ENCODE data around the gene SYNE4. TPM values are rescaled to one million over a fixed set of nuclear protein-coding genes. Genes with fewer than 3 reads are reported as not detected.
A peak's percentile ranks its signal among the peaks of the same experiment; 100 is the strongest.

Gene SYNE4
- total and polyA plus RNA-seq, 2 donors (not counting 3 experiments of a cell fraction or from before 2014, with no cell fraction given), result 0.46 to 0.62 TPM

GRCh38 chr19:36054119-36054732 lies 45.6 kb upstream of the SYNE4 start, which contains the start of gene THAP8:
Gene THAP8, minus strand, starts transcription at chr19:36054285. Its CDS starts 68 bp downstream, at chr19:36054217.
- intact Hi-C loops (cut with micrococcal nuclease), result loop anchor here (1.0 kb wide), 8 partner anchors 16 to 296 kb away; partner anchors contain the start of genes ALKBH6, CLIP3, PROSER3 and SDHAF1
- H3K79me2 ChIP-seq (ENCODE audit: control insufficient read depth, insufficient read depth, low read length), result peaks cover 21% of the 10 kb centered on the region
- ChIA-PET CTCF (interaction anchor here (0.9 to 1.6 kb wide), 9 partner anchors 10 to 127 kb away, joined by 3 to 6 read pairs (median 4); partner anchors contain the start of gene ALKBH6), POLR2A (interaction anchor here (0.5 to 1.0 kb wide), 2 partner anchors 40 to 108 kb away, joined by 3 to 4 read pairs; partner anchors contain the start of gene ALKBH6)
- peak within 1 kb of the TSS; percentile 80 for H3K9ac ChIP-seq (replicated peaks; ENCODE audit: extremely low read depth, insufficient read depth, low read length)
- peaks cover 16% of the 10 kb centered on the region for H3K4me1 ChIP-seq (ENCODE audit: control insufficient read depth, extremely low read depth, insufficient read depth, low read length)
- TF ChIP-seq POLR2AphosphoS5 (IDR thresholded peaks at IDR 0.05; ENCODE audit: insufficient read depth, low read depth, low read length) (peak; percentile 35), CTCF (IDR thresholded peaks at IDR 0.05; ENCODE audit: extremely low read depth in 1 of 2, insufficient read depth in 1 of 2, low read depth in 1 of 2, low read length in 2 of 2) (peak; percentile 31 to 45), MYC (IDR thresholded peaks at IDR 0.05; ENCODE audit: low read depth, low read length) (peak; percentile 74), FOS (IDR thresholded peaks at IDR 0.05; ENCODE audit: borderline replicate concordance, insufficient read depth, low read length) (no peak), JUN (IDR thresholded peaks at IDR 0.05; ENCODE audit: borderline replicate concordance, insufficient read depth, insufficient read length, low read depth) (no peak), MAX (IDR thresholded peaks at IDR 0.05; ENCODE audit: insufficient read depth, insufficient read length) (peak; percentile 99)
- TSS peak; percentile 31 for BruUV-seq (replicated peaks)
- dilution Hi-C loops (cut with MboI; ENCODE audit: extremely low pct_ligation_motif_present, low sequenced_read_pairs), result no loop called here
- no peaks in the 10 kb centered on the region for H3K36me3 ChIP-seq (ENCODE audit: control insufficient read depth in 2 of 2, extremely low read depth in 1 of 2, insufficient read depth in 2 of 2, low read length in 2 of 2)
- peak within 1 kb of the TSS; percentile 98 for H2AFZ ChIP-seq (ENCODE audit: low read depth, low read length)
- H3K4me3 ChIP-seq (replicated peaks in 1 of 3; ENCODE audit: insufficient read depth in 1 of 3, low read depth in 1 of 3, low read length in 3 of 3), result peak within 1 kb of the TSS; percentile 76 to 89 (median 87)
- H3K9me3 ChIP-seq (replicated peaks; ENCODE audit: control insufficient read depth, insufficient read depth, low read length), result no peaks in the 10 kb centered on the region
- DNase-seq (ENCODE audit: low read depth, low spot score) (peak; percentile 100), FAIRE-seq (peak; percentile 99)
- peak within 1 kb of the TSS; percentile 79 for H3K27ac ChIP-seq (ENCODE audit: insufficient read depth, low read depth, low read length)
- no peaks in the 10 kb centered on the region for H4K20me1 ChIP-seq (replicated peaks; ENCODE audit: control insufficient read depth, extremely low read depth, insufficient read depth, low read length)
- H3K27me3 ChIP-seq (ENCODE audit: control insufficient read depth in 2 of 2, insufficient read depth in 2 of 2, low read length in 2 of 2), result no peaks in the 10 kb centered on the region
- no peaks in the 10 kb centered on the region for H3K9me1 ChIP-seq (replicated peaks; ENCODE audit: control insufficient read depth, extremely low read depth, insufficient read depth, low read length)
- H3K4me2 ChIP-seq (ENCODE audit: insufficient read depth, low read length), result peak within 1 kb of the TSS; percentile 99

Measured in endothelial cell of umbilical vein (primary cell).